GM21367 (cell line): ENCODE results near the gene BRD9.
A peak's percentile ranks its signal among the peaks of the same experiment; 100 is the strongest.
"Not testable (repeated sequence)": the region's sequence is repeated elsewhere in the genome, so short reads cannot be mapped to it uniquely, and the experiment has no call there.

Experiments used
- ATAC-seq: cut with Tn5 transposase; IDR thresholded peaks from one replicate; pipeline ENCODE4 v1.9.1; 2021; ENCODE audit not compliant: unreplicated experiment

Gene BRD9

DNA sequence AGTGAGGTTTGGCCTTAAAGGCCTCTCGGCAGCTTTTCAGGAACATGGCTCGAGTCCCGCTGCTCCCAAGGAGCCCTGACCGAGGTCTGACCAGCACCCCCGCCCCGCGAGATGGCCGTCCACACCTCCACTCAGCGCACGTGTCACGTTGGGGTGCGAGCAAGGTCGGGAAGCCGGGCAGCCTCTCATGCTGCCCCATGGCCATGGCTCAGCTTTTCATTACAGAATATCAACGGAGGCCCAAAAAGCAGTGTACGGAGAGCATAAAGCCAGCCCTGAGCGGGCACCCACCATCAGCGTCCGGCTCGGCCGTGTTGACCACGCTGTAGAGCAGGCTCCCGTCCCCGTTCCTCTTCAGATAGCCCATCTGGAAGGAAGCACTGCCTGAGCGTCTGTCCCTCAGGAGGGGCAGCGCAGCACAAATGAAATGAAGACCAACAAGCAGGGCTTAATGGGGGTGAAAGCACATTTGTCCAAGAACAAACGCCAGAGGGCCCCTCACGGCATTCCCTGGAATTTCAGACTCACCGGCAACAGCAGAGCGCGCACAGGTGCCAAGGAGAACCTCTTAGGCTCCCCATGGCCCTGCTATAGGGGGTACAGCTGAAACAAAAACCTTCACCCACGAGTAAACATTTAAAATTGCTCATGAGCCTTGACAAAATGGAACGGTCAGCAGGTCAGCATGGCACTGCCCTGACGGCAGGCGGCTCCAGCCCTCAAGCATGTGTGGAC is 11.6 kb downstream of the BRD9 start:
- no peak for ATAC-seq

DNA sequence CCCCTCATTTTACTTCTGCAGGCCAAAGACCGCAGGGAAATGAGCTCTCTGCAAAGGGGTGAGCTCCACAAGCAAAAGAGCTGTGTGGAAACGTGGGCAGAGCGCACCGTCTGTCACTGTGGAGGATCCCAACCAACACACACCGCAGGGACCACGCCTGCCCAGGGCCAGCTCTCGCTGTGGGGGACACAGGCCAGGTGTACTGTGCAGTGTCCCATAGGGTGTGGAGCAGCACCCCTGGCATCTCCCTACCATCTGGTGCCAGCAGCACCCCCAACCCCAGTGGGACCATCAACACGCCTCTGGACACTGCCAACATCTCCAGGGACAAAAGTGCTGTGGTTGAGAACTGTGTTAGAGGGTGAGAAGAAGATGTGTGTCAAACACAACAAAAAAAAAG is 13.9 kb downstream of the BRD9 start:
- not testable (repeated sequence) for ATAC-seq

GRCh38 chr5:878125-878524 is 14.5 kb downstream of the BRD9 start:
- ATAC-seq: no peak

DNA sequence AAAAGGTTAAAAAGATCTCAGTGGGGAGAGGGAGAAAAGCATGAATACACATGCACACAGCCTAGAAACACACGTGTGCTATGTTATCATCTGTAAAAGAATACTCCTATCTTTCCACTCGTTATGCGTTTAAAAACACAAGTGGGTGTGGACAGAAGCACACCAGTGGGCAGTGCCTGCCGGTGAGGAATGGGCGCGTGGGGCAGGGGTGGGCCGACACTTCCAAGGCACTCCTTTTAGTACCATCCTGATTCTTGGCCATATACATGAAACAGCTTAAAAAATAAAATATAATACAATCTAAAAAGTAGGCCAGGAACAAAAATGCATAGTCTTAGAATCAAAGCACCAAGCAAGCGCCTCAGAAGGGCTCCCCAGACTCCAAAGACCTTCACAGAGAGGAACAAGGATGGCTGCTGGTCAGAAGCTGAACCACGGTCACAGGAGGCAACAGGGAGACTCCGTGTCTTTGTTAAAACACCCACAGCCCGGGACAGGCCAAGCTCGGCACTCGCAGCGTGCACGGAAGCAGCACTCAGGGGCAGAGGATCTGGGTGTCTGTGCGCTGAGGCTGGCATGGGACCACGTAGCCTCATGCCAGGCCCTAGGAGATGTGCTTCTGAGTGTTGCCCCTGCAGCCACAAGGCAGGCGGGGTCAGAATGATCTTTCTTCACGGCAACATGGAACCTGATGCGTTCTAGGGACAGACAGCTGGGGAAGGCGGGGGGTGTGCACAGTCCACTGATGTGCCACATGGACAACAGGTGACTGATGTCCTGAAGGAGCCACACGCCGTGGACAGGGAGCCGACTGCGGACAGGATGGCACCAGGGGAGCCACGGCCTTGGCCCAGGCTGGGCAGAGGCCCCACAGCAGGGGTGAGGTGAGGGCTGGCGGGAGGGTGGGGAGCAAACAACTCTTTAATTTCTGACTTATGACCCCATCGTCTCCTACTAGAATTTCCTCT is 15.9 kb downstream of the BRD9 start:
- ATAC-seq: no peak

DNA sequence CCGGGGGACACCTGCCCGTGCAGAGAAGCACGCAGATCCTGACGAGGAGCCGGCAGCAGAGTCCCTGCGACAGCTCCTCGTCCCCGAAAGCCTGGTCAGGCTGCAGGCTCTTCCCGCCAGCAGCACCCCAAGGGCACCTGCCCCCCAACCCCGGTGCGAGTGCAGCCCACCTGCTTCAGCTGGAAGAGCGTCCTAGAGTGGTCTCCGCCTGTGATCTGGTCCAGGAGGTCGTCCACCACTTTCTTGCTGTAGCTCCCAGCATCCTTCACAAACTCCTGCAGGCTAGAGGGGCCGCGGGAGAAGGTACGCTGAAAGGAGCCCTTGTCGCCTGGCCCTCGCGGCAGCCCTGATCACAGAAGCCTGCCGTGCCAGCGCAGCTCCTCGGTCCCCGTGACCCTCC is 16.7 kb downstream of the BRD9 start:
- ATAC-seq: no peak

- ATAC-seq: peak; percentile 77
These were observed 19.3 kb downstream of the BRD9 start for GRCh38 chr5:873328-873727.

GRCh38 chr5:872301-872700 is 20.3 kb downstream of the BRD9 start:
- no peak for ATAC-seq

DNA sequence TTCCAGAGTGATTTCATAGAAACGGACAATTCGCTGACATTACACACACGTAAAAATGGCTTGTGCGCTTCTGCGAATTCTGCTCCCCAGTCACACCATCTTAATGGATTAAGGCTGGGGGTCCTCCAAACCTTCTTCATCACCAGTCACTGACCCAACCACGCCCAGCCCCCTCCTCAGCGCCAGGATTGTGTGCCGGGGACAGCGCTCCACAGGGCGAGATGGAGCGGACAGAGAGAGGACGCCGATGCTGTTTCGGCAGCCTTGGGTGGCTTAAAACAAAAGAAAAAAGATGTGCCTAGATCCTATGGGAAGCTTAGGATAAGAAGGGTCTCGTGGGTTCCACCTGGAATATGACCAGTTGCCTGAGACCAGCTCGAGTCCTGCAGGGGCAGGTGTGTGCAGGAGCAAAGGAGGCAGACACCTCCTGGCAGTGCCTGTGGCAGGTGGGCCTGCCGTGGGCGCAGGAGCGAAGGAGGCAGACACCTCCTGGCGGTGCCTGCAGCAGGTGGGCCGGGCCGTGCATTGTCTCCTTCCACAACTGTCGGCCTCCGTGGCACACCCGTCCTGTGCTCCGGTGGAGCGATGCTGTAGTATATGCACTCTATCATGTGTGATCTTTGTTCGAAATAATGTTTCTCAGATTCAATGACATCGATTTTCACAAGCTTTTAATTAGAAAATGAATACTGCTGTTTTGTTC is 20.9 kb downstream of the BRD9 start:
- ATAC-seq: no peak

GRCh38 chr5:870956-871355 is 21.6 kb downstream of the BRD9 start:
- ATAC-seq: no peak

DNA sequence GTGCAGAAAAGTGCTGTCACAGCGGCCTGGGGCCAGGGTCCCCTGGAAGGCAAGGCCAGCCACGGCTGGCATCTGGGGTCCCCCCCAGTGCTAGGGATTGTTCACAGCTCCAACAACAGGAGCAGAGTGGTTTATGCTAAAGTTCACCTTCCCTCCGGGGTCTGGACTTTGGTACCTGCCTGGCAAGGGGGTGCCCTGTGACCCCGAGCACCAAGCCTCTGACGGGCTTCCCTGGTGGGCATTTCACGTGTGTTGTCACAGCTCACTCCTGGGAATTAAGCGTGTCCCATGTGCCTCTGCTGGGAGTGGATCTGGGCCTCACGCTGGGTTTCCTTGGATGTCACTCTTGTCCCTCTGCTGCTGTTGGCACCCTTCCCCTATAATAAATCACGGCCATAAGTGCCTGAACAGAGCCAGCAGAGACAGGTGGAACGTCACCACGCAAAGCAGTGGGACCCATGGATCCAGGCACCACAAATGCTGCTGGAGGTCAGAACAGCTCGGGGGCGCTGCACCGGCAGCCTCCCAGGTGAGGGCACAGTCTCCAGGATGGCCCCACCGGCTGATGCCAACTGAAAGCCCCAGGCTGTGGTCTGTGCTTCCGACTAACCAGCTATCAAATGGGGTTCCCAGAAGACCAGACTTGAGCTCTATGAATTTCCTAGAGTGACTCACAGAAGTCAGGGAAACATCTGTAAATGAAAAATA is 24.0 kb downstream of the BRD9 start:
- no peak for ATAC-seq

GRCh38 chr5:867300-867870 is 25.2 kb downstream of the BRD9 start:
- ATAC-seq: no peak

DNA sequence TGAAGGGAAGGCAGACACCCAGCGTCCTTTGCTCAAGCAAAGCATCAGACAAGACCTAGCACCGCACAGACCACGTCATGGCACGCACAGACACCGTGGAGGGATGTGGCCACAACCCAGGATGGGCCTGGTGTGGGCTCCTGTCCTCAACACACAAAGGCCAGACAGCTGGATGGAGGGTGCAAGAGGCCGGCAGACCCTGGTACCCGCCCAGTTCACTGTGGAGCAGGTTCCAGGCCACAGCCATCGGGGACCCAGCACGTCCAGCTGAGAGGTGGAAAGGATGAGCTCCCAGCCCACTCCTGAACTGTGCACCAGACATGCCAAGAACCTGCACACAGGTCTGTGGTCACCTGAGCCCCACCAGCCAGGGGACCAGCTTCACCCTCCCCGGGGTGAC is 26.8 kb downstream of the BRD9 start:
- ATAC-seq: no peak

GRCh38 chr5:865168-865521 is 27.5 kb downstream of the BRD9 start:
- no peak for ATAC-seq

DNA sequence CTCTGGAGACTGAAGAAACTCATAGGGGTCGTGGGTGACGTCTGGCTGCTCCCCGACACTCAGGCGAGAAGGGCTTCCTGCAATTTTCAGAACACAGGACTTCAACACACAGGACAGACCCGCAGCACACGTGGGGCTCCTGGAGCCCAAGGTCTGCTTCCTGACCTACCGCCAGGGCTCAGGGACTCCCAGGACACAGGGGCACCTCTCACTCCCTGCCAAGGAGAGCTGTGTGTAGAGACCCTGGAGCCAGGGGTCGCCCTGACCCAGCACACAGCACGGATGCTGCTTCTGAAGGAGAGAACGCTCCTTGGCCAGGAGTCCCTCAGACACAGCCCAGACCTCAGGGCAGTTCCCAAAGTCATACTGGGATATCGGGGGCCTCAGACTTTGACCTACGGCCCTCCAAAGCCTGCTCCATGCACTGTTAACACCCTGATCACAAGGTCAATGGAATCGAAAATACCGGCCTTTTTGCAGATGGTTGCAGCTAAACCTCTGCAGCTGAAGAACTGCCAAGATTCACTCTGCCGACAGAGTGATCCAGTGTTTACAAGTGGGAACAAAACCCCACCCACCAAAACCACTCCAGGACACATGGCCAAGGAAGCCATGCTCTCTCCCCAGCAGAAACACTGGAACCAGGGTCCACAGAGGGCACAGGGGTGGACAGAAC is 28.0 kb downstream of the BRD9 start:
- ATAC-seq: no peak

DNA sequence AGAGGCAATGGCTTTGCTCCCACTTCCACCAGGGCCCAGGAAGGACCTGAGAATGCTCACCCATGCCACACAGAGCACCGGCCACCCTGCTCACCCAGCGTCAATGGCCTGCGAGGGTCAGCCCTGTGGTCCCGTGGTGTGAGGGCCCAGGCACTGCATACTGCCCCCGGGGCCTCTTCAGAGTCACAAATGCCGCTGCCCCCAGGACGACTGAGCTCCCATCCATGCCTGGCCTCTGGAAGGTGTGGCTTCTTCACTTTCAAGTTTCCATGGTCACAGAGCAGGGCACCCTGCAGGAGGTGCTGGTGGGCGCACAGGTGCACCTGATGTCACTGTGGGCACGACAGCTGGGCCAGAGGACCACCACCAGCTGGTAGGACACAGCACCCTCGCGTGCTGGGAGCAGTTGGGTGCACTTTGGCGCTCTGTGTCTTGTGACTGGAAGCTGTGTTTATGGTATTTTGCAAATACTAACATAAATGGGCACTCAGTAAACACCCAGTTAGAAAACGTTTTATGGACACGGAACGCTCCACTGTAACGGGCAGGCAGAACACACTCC is 29.3 kb downstream of the BRD9 start:
- no peak for ATAC-seq

- no peak for ATAC-seq
These were observed 30.0 kb downstream of the BRD9 start for GRCh38 chr5:862367-863243.

DNA sequence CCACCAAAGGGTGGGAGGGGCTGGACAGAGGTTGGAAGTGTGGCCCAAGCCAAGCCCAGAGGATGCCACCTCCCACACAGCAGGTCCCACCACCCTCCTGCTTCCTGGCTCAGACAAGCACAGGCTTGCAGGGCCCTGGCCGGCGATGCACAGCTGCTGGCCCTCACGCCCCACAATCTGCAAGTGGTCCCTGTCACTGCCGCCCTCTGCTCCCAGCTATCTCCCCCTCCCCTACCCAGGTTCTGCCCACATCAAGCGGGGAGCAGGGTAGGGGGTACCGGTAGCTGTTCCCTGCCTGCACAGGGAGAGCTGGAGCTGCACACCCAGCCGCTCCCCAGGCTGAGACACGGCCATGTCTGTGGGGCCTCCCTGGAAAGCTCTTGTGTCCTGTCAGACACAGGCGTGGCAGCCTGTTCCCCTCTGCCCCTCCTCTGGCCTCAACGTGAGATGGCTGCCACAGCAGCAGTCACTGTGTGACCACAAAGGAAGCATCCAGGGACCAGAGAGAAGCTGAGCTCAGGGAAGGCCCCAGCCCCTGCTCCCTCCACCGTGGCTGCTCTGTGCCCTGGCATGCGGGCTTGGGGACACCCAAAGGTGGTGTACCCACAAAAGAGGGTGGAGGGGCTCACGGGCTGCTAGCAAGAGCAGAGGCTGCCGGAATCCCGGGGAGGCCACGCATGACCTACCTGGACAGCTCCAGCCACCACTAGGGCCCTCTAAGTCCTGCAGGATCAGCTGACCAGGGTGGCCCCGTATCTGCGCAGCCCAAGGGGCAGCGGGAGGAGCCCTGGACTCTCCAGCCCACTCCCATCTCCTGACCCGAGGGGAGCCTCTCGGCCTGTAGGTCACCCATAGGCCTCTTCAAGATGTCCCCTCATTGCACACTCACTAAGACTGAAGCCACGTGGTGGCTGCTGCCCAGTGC is 30.9 kb downstream of the BRD9 start:
- no peak for ATAC-seq
